Activated CD4-positive, alpha-beta T cell treated with anti-CD3 and anti-CD28 coated beads for 4 hours (primary cell): ENCODE results near the gene R3HCC1L.

Experiments used
- DNase-seq, 2 donors: peaks; one replicate each; pipeline ENCODE4 v3.0.0-alpha.2; 2020

The R3HCC1L gene

DNA sequence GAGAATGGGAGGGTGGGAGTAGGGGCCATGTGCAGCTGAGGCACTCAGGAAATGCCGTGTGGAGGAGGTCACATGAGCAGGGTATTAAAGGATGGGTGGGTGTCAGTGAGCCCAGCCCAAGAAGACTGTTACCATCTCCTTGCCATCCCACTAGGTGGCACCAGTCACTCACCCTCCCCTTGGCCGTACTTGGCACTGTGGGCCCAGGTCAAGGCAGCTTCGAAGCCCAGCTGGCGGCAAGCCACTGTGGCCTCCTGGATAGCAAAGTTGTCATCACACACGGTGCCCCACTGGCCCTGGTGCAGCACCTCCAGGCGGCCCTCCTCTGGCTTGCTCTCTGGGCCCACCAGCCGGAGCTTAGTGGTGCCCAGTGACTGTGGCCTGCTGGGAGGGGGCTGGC, 128.1 kb downstream of the R3HCC1L start:
- DNase-seq = no peak

DNA sequence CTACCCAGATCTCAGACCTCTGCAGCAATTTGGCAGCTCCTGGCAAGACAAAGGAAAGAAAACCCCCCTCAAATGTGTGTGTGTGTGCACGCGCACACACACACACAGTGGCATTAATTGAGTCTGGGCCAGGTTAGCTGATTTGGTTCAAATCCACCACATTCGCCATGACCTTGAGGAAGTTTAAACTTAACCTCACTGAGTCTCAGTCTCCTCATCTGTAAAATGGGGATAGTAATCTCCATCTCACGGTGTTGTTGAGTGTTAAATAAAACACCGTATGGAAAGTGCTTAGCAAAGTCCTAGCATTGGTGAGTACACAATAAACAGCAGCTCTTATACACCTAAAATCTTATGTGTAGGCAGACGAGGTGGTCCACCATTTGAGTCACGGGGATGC, 128.6 kb downstream of the R3HCC1L start:
- DNase-seq = no peak

DNA sequence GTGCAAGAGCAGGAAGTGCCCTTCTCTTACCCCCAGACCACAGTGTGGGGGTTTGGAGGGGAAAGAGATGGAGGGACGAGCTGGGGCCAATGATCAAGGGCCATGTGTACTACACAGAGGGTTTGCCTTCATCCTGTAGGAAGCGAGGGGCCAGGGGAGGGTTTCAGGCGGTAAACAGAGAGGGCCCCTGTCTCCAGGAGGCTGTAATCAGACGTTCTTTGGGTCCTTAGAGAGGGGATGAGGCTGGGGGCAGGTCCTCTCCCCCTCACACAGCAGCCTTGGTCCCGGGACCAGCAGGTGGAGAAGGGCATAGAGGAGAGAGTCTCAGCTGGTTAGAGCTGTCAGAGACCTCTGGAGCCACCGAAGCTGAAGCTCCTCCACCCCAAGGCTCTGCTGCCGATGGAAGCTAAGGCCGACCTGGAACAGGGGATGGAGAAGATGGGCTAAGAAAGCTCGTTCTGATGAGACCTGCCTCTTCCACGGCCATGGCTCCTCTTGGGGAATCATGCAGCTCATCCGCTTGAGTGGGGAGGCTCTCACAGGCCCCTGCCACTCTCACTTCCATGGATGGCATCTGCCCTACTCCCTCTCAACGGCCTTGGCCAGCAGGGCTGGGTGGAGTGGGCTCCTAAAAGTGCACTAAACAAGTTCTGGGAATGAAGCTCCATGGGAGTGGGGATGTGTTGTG, 130.1 kb downstream of the R3HCC1L start:
- DNase-seq = no peak

DNA sequence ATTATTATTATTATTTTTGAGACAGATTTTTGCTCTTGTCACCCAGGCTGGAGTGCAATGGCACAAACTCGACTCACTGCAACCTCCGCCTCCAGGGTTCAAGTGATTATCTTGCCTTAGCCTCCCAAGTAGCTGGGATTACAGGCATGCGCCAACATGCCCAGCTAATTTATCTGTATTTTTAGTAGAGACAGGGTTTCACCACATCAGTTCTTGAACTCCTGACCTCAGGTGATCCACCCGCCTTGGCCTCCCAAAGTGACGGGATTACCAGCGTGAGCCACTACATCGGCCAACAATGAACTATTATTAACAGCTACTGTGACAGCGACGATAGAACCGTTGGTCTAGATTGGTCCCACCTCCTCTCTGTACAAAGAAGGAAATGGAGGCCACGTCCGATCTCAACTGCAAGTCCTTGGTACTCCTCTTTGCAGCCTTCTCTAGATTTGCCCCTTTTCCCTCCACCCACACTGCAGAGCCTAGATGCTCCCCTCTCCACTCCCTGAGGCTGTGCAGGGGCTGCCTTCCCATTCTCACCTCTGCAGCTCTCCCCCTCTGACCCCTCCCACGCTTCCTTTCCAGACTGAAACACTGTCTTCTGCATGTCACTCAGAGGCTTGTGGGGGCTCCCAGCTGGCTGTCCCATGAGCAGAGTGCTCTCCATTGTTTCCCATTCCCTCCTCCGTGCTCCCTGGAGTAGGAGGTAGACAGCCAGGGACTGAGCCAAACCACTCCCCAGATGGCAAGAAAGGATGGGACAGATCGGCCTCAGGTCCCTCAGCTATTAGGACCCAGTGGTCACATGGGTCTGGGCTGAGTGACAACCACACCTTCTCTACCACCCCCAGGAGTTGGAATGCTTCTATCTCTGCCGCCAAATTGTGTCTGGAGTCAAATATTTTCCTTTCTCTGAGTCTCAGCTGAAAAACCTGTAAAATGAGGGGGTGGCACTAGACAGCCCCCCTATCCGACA, 131.2 kb downstream of the R3HCC1L start:
- DNase-seq = no peak

DNA sequence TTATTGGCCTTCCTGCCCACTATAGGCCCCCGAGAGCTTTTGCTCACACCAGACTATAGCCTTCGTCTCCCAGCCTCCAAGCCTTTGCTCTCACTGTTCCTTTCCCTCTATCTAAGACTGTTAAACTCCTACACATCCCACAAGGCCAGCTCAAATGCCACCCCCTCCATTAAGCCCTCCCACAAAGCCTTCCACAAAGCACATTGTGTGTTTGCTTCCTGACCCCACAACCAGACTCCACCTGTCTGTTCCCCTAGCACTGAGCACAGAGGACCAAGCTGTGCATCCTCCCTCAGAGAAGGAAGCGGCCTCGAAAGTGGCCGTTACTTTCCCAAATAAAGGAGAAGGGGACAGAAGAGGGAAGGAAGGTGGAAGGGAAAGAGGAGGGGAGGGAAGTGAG, 132.2 kb downstream of the R3HCC1L start:
- DNase-seq = no peak

DNA sequence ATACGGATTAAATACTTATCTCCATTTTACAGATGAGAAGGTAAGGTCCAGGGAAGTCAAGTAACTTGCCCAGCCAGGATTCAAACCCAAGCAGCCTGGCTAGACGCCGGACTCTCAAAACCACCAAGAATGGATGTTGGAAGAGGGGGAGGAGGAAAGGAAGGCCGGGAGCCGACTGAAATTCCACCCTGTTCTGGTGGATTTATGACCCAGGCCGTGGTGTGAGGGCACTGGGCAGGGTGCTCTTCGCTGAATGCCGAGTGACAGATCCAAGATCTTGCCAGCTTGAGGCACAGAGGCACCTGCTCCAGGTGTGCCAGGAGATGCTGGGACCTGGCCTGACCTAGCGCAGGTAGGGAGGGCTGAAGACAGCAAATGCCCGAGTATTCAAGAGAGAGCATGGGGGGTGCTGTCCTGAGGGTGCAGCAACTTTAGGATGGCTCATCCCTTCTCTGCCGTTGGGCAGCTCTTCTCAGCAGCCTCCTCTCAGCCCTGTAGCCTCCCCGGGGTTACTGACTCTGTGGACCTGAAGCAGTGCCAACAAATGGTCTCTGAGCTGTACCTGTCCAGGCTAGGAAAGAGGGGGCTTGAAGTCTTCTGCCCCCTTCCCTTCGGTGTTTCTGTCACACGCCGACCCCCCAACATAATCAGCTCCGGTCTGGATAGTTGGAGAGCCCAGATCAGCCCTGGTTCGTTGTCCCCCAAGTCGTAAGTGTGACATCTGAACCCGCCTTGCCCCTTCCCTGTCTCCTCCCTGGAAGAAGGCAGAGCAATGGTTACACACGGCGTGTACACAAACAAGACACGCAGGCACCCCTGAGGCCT, 132.8 kb downstream of the R3HCC1L start:
- DNase-seq = no peak

DNA sequence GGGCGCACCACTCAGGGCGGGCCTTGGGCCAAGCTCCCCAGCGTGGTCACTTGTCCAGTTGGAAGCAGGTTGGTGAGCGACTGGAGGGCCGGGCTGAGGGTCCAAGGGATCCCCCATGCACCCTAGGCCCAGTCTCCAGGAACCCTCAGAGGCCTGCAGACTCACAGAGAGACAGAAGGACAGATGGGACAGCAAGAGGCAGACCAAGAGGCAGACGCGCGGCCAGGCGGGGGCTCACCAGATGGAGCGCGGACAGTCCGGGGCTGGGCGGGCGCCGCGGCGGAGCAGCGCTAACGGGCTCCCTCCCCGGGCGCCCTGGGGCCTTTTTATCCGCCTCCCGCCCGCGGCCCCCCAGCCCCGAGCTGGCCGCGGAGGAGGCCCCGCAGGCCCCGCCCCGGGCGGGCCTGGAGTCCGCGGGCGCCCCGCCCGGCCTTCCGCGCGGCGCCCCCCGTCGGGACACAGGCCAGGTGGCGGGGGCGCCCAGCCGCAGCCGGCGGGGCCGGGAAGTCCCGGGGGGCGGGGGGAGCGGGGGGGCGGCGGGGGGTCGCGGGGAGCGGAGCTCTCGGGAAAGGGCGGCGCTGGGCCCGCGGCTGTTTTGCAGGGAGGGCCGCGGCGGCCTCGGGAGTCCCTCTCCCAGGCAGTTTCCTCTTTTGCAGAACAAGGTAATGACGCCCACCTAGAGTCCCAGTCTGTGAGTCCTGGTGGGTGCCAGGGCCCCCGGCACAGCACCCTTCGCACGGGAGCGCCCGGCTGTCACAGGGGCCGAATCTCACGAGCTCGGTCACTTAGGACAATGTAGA, 133.6 kb downstream of the R3HCC1L start, which contains the start of gene LOXL4:
TSS of gene LOXL4 (minus strand) at position 301 of the 800 bp plus-strand sequence. CDS start 5,175 bp downstream, outside the sequence.
- no peak for DNase-seq

DNA sequence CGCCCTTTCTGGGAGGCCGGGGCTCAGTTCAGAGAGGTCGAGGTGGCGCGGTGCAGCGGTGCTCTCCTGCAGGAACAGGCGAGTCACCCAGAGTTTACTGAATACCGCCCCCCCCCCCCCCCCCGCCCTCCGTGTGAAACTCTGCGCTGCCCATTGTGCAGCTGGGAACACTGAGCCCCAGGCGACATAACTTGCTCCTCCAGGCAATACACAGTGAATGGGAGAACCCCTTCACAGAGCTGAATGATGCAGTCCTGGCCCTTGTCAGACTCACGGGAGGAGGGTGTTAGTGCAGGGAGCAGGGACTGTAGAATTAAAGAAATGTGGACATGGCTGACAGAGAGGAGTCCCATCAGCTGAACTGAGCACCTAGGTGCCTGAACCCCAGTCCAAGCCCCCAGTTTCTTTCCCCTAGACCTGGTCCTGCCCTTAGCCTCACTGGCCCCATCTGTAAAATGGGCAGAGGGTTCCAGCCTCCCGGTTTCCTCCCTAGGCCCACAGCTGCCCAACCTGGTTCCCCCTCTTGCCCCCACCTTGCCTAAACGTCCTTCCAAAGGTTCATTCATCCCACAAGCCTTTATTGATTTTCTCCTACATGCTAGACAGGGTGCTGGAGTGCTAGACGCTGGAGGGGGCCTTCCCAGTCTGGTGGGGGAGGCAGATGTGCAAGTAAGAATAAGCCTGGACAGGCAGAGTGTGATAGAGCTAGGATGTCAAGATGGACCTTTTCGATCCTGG, 134.4 kb downstream of the R3HCC1L start:
- DNase-seq = no peak

DNA sequence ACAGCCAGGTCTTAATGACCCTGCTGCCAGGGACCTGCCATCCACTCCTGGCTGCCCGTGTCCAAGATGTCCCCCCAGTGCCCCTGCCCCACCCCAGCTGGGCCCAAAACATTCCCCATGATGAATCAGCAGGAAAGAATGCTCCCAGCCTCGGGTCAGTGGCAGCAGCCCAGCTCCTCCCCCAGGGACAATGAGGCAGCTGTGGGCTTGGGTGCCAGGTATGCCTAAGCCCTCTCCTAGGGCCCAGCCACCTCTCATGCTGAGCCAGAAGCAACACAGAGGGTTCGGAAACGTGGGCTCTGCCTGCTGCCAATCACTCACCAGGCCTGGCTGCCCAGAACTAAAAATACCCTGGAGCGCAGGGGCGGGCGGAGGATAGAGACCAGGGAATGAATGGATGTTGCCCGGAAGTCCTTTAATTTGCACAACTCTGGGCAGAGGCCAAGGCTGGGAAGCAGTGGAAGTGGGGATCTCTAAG, 135.0 kb downstream of the R3HCC1L start:
- no peak for DNase-seq

DNA sequence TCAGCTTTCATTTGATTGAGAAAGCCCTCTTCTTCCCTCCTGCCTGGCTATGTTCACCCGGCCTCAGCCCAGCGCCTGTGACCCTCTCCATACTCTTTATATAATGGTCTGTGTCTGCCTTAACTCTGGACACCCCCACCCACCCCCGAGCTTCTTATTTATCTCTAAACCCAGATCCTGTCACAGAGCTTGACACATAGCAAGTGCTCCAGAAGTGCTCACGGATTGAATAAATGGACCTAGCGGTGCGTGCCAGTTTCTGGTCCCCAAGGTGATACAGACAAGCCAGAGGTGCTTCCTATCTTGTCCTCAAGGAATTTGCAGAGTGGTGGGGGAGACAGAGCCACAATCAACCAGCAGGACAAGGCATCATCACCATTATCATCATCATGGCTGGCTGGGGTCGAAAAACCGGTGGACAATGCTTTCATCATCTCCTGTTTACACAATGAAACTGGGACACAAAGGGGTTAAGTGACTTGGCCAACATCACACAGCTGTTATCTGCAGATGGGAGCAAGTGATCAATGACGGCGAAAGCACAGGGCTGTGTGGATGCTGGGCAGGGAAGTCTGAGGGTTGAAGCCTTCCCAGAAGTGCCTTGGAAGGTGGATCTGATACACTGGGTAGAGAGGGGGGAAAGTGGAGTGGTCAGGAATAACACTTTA, 135.8 kb downstream of the R3HCC1L start:
- no peak for DNase-seq

DNA sequence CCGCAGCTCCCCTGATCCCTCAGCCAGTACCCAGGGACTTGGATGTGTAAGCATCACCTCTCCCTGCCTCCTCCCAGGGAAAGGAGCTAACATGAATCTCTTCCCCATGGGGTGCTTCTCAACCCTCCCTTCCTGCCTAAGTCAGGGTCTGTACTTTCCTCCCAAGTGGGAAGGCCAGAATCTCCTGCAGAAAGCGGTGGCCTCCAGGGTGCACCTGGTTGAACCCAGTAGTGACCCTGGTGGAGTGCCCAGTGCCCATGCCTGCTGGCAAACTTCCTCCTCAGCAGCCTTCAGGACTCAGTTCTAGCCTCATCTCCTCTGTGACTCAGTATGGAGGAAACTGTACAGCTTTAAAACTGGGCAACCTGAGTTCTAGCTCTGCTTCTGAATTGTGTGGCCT, 136.3 kb downstream of the R3HCC1L start:
- DNase-seq = no peak

DNA sequence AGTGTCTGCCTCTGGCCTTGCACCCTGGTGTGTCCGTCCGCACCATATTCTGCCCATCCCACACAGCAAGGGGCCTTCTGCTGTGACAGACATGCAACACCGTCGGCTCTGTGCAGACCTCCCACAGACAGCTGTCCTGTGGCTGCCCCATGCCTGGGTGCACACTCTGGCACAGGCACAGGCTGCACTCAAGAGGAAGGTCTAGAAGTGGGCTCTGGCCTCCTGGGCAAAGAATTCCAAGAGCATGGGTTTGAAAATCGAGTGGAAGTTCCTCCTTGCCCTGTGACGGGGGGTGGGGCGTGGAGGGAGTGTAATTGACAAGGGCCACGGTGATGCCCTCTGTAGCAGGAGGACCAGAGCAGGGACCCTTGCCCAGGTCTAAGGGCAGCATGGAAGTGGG, 137.8 kb downstream of the R3HCC1L start:
- DNase-seq = no peak

DNA sequence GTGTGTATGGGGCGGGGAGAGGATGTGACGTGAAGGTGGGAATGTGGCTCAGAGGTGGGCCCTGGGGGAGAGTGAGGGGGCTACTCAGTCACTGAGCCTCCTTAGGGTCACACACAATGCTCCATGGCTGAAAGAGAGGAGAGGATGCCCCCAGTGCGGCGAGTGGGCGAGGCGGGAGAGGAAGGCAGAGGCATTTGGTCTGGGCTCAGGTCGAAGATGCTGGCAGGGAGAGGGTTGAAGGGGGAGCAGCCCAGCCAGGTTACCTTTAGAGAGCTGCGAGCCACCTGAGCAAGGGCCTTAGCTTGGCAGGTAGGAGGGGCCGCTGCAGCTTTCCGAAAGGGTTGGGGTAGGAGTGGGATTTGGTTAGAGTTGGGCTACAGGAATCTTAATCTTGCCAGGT, 138.2 kb downstream of the R3HCC1L start:
- no peak for DNase-seq

DNA sequence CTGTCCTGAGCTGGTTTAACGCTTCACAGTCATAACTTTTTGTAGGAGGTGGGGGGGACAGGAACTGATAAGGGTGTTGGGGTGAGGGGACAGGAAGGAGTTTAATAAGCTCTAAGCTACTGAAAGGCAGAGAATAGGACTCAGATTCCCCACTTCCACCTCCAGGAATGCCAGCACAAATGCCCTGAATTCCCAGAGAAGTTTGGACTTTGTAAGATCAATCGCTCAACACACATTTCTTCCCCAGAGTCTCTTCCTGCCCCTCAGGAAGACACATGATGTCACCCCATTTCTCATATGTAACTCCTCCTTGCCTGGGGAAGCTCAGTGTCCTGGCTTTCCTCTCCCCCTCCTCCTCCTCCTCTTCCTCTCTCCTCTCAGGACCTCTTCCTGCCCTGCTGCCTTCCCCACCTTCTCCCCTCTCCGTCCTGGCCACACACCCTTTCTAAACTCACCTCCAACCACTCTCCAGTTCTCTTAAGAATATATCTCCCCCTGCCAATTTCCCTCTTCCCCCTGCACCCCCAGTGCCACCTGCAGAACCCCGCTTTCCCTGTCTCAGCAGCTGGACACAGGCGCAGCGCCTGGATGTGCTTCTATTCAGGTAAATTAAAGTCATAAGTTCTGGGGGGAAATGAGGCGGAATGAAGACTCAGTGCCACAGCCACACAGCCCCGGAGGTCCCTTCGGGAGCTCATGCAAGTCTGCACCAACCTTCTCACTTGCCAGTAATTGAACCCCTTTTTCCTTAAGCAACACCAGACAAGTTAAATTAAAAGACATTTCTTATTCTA, 138.8 kb downstream of the R3HCC1L start:
- DNase-seq = no peak

DNA sequence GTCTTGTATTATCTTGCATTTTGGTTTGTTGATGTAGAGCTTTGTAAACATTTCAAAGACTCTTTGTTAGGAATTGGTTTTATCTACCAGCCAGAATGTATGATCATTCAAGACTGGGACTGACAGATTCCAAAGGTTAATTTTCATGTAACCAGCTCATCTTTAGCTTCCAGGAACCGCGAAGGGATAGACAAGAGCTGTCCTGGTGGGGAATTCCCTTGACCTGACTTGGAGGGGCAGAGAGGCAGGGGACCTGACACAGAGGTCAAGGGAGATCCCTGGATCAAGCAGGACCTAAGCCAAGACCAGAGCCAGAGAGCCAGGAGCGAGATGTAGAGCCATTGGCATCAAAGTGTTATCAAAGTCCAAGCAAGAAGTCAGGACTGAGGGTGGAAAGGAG, 140.1 kb downstream of the R3HCC1L start:
- no peak for DNase-seq

DNA sequence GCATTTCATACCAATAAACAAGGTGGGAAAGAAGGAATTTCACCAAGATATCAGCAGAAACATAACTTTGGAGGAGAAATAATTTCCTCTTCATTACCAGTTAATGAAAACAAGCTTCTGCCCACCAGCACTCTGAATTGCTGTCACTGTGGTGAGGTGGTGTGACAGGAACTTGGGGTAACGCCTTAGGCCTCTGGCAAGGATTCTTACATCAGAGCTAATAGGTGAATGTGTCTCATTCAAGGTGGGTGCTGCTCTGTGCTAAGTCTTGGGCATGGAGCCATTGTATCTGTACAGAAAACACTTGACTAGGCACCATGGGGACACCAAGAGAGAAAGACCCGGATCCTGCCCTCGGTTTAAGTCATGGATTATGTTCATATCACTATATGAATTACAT, 141.9 kb downstream of the R3HCC1L start:
- DNase-seq = no peak

DNA sequence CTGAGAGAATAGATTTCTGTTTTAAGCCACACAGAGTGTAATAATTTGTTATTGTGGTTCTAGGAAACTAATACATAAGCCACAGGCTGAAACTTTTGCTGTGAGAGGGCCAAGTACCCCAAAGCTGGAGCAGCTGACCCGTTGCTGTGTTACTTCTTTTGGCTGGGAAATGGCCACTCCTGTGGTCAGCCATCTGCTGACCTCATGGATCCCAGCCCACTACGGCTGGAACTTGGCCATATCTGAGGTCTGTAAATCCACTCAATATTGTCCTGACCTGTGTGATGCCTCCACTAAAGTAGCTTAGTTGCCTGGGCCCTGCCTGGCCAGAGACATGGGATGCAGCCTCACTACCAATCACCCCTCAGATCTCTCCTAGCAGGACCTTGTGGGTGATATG, 151.0 kb downstream of the R3HCC1L start:
- no peak for DNase-seq

DNA sequence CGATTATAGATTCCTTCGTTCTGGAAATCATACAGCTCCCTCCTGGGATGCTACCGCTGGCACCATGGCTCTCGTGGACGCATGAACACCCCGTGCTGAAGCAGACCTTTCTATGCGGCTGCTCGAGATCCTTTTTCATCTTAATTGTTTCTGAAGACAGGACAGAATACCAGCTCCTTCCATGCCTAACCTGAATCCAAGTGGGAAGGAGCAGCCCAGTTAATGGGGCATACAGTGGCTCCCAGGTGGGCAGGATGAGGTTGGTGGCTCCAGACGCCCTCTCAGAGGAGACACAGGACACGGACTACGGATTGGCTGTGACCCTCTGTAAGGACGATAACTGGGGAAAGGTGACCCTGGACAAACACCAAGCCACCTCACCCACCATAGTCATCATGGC, 152.0 kb downstream of the R3HCC1L start:
- DNase-seq = no peak

DNA sequence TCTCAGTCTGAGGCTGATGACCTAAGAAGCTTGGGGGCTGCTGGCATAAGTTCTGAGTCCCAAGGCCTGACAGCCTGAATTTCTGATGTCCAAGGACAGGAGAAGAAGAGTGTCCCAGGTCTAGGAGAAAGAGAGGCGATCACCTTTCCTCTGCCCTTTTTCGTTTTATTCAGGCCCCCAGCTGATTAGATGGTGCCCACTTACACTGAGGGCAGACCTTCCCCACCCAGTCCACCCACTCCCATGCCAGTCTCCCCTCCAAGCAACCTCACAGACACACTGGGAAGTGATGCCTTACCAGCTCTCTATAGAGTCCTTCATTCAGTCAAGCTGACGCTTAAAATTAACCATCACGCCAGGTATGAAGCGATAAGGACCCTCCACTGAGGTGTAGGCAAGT, 152.9 kb downstream of the R3HCC1L start:
- DNase-seq = no peak

DNA sequence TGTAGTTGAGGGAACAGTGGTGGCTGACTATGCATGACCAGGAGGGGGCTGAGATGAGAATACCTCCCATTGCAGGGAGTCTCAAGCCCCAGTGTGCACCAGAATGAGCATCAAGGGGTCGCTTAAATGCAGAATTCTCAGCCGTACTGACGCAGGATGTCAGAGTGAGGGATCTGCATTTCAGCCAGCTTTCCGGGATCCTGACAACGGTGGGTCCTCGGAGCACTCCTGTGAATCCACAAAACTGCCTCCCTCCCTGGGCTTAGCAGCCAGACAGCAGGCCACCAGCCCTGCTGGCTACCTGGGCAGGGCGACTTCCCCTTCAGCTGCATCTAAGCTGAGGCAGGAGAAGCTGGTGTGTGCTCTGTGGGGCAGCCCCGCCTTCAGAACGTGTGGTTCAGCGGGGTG, 155.3 kb downstream of the R3HCC1L start:
- no peak for DNase-seq
